ENCODE data around the gene GC. TPM values are rescaled to one million over a fixed set of nuclear protein-coding genes. Genes with fewer than 3 reads are reported as not detected.
"Not testable (repeated sequence)": the region's sequence is repeated elsewhere in the genome, so short reads cannot be mapped to it uniquely, and the experiment has no call there.

GC gene
- total RNA-seq, 1 experiment from 2014 or later, result not detected

DNA sequence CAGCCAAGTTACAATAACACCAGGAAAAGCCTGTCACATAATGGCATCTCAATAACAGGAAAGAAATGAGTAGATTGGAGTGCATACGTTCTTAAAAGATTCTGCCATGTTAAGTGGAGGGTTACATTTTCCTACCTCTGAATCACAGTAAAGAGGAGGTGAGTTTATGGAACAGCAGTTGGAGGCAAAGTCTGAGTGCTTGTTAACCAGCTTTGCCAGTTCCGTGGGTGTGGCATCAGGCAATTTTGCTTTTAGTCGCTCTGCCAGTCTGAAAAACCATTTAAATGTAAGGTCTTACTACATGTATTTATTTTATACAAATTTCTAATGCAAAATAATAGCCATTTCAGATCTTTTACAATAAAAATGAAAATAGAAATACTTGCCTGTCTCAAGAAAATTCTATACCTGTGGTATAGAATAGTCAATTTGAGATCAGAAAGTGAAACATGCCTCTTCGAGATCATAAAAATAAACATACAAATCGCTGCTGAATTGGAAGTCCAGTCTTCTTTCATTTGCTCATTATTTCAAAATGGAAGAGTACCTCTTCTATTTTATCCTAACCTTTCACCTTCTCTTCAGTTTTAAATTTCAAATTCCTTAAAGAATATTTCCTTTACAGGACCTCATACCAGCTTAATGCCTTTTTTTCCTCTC, 31.4 kb downstream of the GC start:
- intact Hi-C loops (cut with micrococcal nuclease; ENCODE audit: unreplicated experiment), result no loop called here
- no peaks in the 10 kb centered on the region for H3K27me3 ChIP-seq (ENCODE audit: insufficient read depth, low read depth)
- H3K4me1 ChIP-seq (replicated peaks; ENCODE audit: insufficient read depth), result no peaks in the 10 kb centered on the region
- no peaks in the 10 kb centered on the region for H3K79me2 ChIP-seq (ENCODE audit: low read depth)
- H3K9me2 ChIP-seq (ENCODE audit: insufficient read depth), result no peaks in the 10 kb centered on the region
- no peak overlapping the region for H3K4me3 ChIP-seq
- H3K4me2 ChIP-seq, result no peak overlapping the region
- H3K36me3 ChIP-seq (ENCODE audit: low read depth), result no peaks in the 10 kb centered on the region
- no peak overlapping the region for H3K27ac ChIP-seq
- H4K20me1 ChIP-seq (ENCODE audit: insufficient read depth), result no peaks in the 10 kb centered on the region
- H3F3A ChIP-seq (ENCODE audit: insufficient read depth, low read depth), result no peaks in the 10 kb centered on the region
- H2AFZ ChIP-seq, result no peak overlapping the region
- ChIA-PET POLR2A (ENCODE audit: unreplicated experiment) (no interaction called here), CTCF (no interaction called here)
- no peak for DNase-seq
- no peak for TF ChIP-seq EZH2 (IDR thresholded peaks at IDR 0.05; ENCODE audit: low read depth)
- TF ChIP-seq, protein P1, sequence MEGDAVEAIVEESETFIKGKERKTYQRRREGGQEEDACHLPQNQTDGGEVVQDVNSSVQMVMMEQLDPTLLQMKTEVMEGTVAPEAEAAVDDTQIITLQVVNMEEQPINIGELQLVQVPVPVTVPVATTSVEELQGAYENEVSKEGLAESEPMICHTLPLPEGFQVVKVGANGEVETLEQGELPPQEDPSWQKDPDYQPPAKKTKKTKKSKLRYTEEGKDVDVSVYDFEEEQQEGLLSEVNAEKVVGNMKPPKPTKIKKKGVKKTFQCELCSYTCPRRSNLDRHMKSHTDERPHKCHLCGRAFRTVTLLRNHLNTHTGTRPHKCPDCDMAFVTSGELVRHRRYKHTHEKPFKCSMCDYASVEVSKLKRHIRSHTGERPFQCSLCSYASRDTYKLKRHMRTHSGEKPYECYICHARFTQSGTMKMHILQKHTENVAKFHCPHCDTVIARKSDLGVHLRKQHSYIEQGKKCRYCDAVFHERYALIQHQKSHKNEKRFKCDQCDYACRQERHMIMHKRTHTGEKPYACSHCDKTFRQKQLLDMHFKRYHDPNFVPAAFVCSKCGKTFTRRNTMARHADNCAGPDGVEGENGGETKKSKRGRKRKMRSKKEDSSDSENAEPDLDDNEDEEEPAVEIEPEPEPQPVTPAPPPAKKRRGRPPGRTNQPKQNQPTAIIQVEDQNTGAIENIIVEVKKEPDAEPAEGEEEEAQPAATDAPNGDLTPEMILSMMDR (conservative IDR thresholded peaks at IDR 0.05), result no peak
- H3K9me3 ChIP-seq (ENCODE audit: insufficient read depth, low read depth), result no peaks in the 10 kb centered on the region
- no TSS peak for BruUV-seq (replicated peaks)

DNA sequence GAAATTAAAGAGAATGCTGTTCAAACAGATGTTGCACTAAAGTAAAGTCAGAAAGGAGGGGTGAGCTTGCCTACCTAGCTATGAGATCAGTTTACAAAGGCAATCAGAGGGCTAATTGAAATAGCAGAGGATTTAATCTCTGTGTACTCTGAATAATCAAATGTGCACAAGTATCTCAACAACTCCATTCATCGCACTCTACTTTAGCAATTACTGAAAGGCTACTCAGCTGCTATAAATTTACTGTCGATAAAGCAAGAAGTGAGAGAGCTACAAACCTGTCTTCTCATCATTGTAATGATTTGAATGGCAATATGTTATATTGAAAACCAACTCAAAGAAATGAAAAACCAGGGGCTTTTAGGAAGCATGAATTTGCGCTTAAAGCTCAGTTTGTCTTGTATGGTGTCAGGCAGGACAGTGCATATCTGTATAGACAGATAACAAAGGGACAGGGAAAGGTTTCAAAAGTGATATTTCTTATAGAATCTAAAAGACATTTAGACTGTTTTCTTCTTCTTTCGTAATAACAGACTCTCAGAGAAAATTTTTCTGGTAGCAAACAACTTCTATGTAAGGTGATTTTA, 34.8 kb downstream of the GC start:
- no TSS peak for BruUV-seq (replicated peaks)
- H3K4me2 ChIP-seq, result no peak overlapping the region
- H2AFZ ChIP-seq, result no peak overlapping the region
- no peaks in the 10 kb centered on the region for H4K20me1 ChIP-seq (ENCODE audit: insufficient read depth)
- no peaks in the 10 kb centered on the region for H3K27me3 ChIP-seq (ENCODE audit: insufficient read depth, low read depth)
- H3K4me1 ChIP-seq (replicated peaks; ENCODE audit: insufficient read depth), result no peaks in the 10 kb centered on the region
- no peak overlapping the region for H3K27ac ChIP-seq
- TF ChIP-seq, protein P1 (conservative IDR thresholded peaks at IDR 0.05), result no peak
- no peak for TF ChIP-seq EZH2 (IDR thresholded peaks at IDR 0.05; ENCODE audit: low read depth)
- no peaks in the 10 kb centered on the region for H3F3A ChIP-seq (ENCODE audit: insufficient read depth, low read depth)
- POLR2A ChIA-PET (ENCODE audit: unreplicated experiment), result no interaction called here
- no peaks in the 10 kb centered on the region for H3K79me2 ChIP-seq (ENCODE audit: low read depth)
- intact Hi-C loops (cut with micrococcal nuclease; ENCODE audit: unreplicated experiment), result no loop called here
- CTCF ChIA-PET, result no interaction called here
- no peak overlapping the region for H3K4me3 ChIP-seq
- DNase-seq, result no peak
- no peaks in the 10 kb centered on the region for H3K9me3 ChIP-seq (ENCODE audit: insufficient read depth, low read depth)
- H3K36me3 ChIP-seq (ENCODE audit: low read depth), result no peaks in the 10 kb centered on the region
- H3K9me2 ChIP-seq (ENCODE audit: insufficient read depth), result no peaks in the 10 kb centered on the region

DNA sequence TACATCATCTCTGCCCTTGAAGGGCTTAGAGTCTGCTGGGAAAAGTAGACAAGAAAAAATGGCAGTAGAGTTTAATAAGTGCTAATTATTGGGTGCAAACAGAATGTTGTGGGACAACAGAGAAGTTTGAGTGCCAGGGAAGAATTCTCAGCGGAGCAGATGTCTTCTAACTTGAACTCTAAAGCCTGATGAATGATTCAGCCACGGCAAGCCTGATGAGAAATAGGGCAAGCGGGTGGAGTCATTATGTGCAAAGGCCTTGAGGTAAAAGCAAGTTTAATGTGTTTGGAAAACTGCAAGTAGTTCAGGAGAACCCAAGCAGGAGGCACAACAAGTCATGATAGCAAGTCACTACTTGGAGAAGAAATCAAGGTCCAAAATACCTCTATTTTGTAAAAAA, 37.5 kb downstream of the GC start:
- Histone ChIP-seq H4K20me1 (ENCODE audit: insufficient read depth) (no peaks in the 10 kb centered on the region), H3K27me3 (ENCODE audit: insufficient read depth, low read depth) (no peaks in the 10 kb centered on the region), H3K9me2 (ENCODE audit: insufficient read depth) (no peaks in the 10 kb centered on the region), H3K9me3 (ENCODE audit: insufficient read depth, low read depth) (no peaks in the 10 kb centered on the region), H2AFZ (no peak overlapping the region), H3F3A (ENCODE audit: insufficient read depth, low read depth) (no peaks in the 10 kb centered on the region), H3K4me3 (no peak overlapping the region), H3K4me1 (replicated peaks; ENCODE audit: insufficient read depth) (no peaks in the 10 kb centered on the region), H3K27ac (no peak overlapping the region), H3K79me2 (ENCODE audit: low read depth) (no peaks in the 10 kb centered on the region), H3K36me3 (ENCODE audit: low read depth) (no peaks in the 10 kb centered on the region), H3K4me2 (no peak overlapping the region)
- ChIA-PET POLR2A (ENCODE audit: unreplicated experiment) (no interaction called here), CTCF (interaction anchor here (0.6 kb wide), 1 partner anchor 1419 kb away, joined by 4 read pairs; no protein-coding TSS in a partner anchor)
- no TSS peak for BruUV-seq (replicated peaks)
- TF ChIP-seq, protein P1 (conservative IDR thresholded peaks at IDR 0.05), result no peak
- no peak for TF ChIP-seq EZH2 (IDR thresholded peaks at IDR 0.05; ENCODE audit: low read depth)
- no peak for DNase-seq
- intact Hi-C loops (cut with micrococcal nuclease; ENCODE audit: unreplicated experiment), result no loop called here

DNA sequence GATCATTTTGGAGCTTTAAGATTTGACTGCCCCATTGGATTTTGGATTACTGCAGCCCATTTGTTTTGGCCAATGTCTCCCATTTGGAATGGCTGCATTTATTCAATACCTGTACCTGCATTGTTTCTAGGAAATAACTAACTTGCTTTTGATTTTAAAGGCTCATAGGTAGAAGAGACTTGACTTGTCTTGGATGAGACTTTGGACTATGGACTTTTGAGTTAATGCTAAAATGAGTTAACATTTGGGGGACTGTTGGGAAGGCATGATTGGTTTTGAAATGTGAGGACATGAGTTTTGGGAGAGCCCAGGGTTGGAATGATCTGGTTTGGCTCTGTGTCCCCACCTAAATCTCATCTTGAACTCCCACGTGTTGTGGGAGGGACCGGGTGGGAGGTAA, 45.1 kb downstream of the GC start:
- H3K9me3 ChIP-seq (ENCODE audit: insufficient read depth, low read depth); H3K27me3 ChIP-seq (ENCODE audit: insufficient read depth, low read depth); H3K9me2 ChIP-seq (ENCODE audit: insufficient read depth); H3K4me3 ChIP-seq; H4K20me1 ChIP-seq (ENCODE audit: insufficient read depth); intact Hi-C loops (cut with micrococcal nuclease; ENCODE audit: unreplicated experiment); H2AFZ ChIP-seq; DNase-seq; POLR2A ChIA-PET (ENCODE audit: unreplicated experiment); BruUV-seq (replicated peaks); H3K4me2 ChIP-seq; CTCF ChIA-PET; H3K27ac ChIP-seq; H3K79me2 ChIP-seq (ENCODE audit: low read depth); H3F3A ChIP-seq (ENCODE audit: insufficient read depth, low read depth); H3K4me1 ChIP-seq (replicated peaks; ENCODE audit: insufficient read depth); H3K36me3 ChIP-seq (ENCODE audit: low read depth): not testable (repeated sequence)
